OCI-LY3 (cell line): Measurements from ENCODE around the gene ATP12A.

Experiments
- H2AFZ ChIP-seq: fragments of 200-600, 300-600 bp; shearing (Covaris generic); 2 replicates; pipeline ENCODE4 v1.6.0; 2014; ENCODE audit warnings: antibody characterized with exemption, low read depth, low read length
- H3K27ac ChIP-seq: fragments of 200-600, 300-600 bp; sonication (generic); 2 replicates; pipeline ENCODE4 v1.5.1; 2014; ENCODE audit warnings: mild to moderate bottlenecking, low read length, moderate library complexity, mixed read lengths
- H3K27me3 ChIP-seq: fragments of 200-600, 300-600 bp; sonication (generic); 2 replicates; pipeline ENCODE4 v1.6.1; 2014; ENCODE audit warnings: low read depth, low read length, mixed read lengths
- H3K36me3 ChIP-seq: fragments of 200-600, 300-600 bp; sonication (generic); replicated peaks from 2 replicates; pipeline ENCODE3; 2014; ENCODE audit warnings: low read depth, low read length, mixed read lengths
- H3K4me1 ChIP-seq: fragments of 300-600, 200-600 bp; sonication (generic); 2 replicates; pipeline ENCODE4 v1.6.1; 2014; ENCODE audit warnings: low read length, mixed read lengths
- H3K4me2 ChIP-seq: fragments of 200-600, 300-600 bp; sonication (generic); 2 replicates; pipeline ENCODE4 v1.6.1; 2014; ENCODE audit warnings: low read length, mixed read lengths
- H3K4me3 ChIP-seq: fragments of 300-600, 200-600 bp; sonication (generic); 2 replicates; pipeline ENCODE4 v1.5.1; 2014; ENCODE audit warnings: antibody characterized with exemption, mild to moderate bottlenecking, low read length, moderate library complexity
- H3K79me2 ChIP-seq: fragments of 300-600, 200-600 bp; shearing (Covaris generic); 2 replicates; pipeline ENCODE4 v1.6.1; 2014; ENCODE audit warnings: mild to moderate bottlenecking, low read length, mixed read lengths
- H3K9ac ChIP-seq: fragments of 300-600, 200-600 bp; shearing (Covaris generic); 2 replicates; pipeline ENCODE4 v1.6.0; 2014; ENCODE audit warnings: mild to moderate bottlenecking, low read length, moderate library complexity
- H3K9me3 ChIP-seq: fragments of 200-600, 300-600 bp; shearing (Covaris generic); 2 replicates; pipeline ENCODE4 v1.6.1; 2014; ENCODE audit warnings: low read length, mixed read lengths; ENCODE audit not compliant: insufficient read depth
- H4K20me1 ChIP-seq: fragments of 200-600, 300-600 bp; sonication (generic); 2 replicates; pipeline ENCODE4 v1.6.1; 2016; ENCODE audit warnings: low read length, mixed read lengths; ENCODE audit not compliant: insufficient read depth
- CTCF ChIP-seq: fragments of 200-600, 300-600 bp; sonication (generic); IDR thresholded peaks from 2 replicates; pipeline ENCODE4 v1.5.1; 2014; ENCODE audit warnings: antibody characterized with exemption, low read length, low read depth
- EZH2phosphoT487 ChIP-seq: fragments of 200-600 bp; shearing (Covaris generic); IDR thresholded peaks from 2 replicates; pipeline ENCODE4 v1.6.1; 2018; ENCODE audit warnings: antibody characterized with exemption, mixed run types, low read depth

Gene ATP12A

DNA sequence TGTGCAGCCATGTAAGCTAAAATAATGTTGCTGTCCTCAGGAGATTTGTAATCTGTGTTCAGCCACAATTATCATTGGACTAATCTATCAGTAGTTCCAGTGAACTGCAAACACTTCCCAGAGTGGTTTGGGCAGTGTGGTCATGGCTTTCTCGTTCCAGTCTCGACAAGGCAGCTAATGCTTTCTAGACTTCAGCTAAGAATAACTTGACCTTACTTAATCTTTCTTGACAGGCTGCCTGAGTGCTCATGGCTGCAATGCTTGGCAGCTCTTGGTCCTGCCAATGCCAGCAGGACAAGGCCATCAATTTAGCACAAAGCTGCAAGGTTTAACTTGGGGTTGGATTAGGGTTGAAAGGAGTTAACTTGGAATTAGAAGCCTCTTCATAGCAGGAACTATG lies 32.8 kb downstream of the ATP12A start:
- Histone ChIP-seq H4K20me1 (no peaks in the 10 kb centered on the region), H3K27ac (no peak overlapping the region), H3K4me1 (peaks cover 8% of the 10 kb centered on the region; the same call in 1 of the 2 replicates), H3K4me2 (no peak overlapping the region), H3K79me2 (no peaks in the 10 kb centered on the region), H3K9ac (no peak overlapping the region), H3K27me3 (no peaks in the 10 kb centered on the region; the same call in 1 of the 2 replicates), H2AFZ (no peak overlapping the region), H3K36me3 (no peaks in the 10 kb centered on the region), H3K9me3 (no peaks in the 10 kb centered on the region), H3K4me3 (no peak overlapping the region)
- TF ChIP-seq EZH2phosphoT487 (no peak), CTCF (no peak)

GRCh38 chr13:24716011-24716410 lies 35.8 kb downstream of the ATP12A start:
- Histone ChIP-seq H3K36me3 (no peaks in the 10 kb centered on the region), H3K79me2 (no peaks in the 10 kb centered on the region), H2AFZ (no peak overlapping the region), H3K9me3 (no peaks in the 10 kb centered on the region), H4K20me1 (no peaks in the 10 kb centered on the region), H3K27ac (no peak overlapping the region), H3K4me1 (no peaks in the 10 kb centered on the region), H3K4me3 (no peak overlapping the region), H3K9ac (no peak overlapping the region), H3K4me2 (no peak overlapping the region), H3K27me3 (peaks cover 13% of the 10 kb centered on the region)
- TF ChIP-seq EZH2phosphoT487 (no peak), CTCF (no peak)

GRCh38 chr13:24716446-24716845 lies 36.2 kb downstream of the ATP12A start:
- TF ChIP-seq EZH2phosphoT487 (no peak), CTCF (no peak)
- Histone ChIP-seq H3K27me3 (peaks cover 13% of the 10 kb centered on the region), H3K4me2 (no peak overlapping the region), H3K36me3 (no peaks in the 10 kb centered on the region), H2AFZ (no peak overlapping the region), H3K79me2 (no peaks in the 10 kb centered on the region), H3K27ac (no peak overlapping the region), H4K20me1 (no peaks in the 10 kb centered on the region), H3K9me3 (no peaks in the 10 kb centered on the region), H3K4me3 (no peak overlapping the region), H3K9ac (no peak overlapping the region), H3K4me1 (no peaks in the 10 kb centered on the region)

GRCh38 chr13:24717217-24717616 lies 37.0 kb downstream of the ATP12A start:
- no peak overlapping the region for H3K4me3 ChIP-seq
- no peak overlapping the region for H3K4me2 ChIP-seq
- no peak overlapping the region for H3K9ac ChIP-seq
- no peak overlapping the region for H2AFZ ChIP-seq
- no peaks in the 10 kb centered on the region for H3K9me3 ChIP-seq
- H3K36me3 ChIP-seq, result no peaks in the 10 kb centered on the region
- peaks cover 13% of the 10 kb centered on the region for H3K27me3 ChIP-seq
- no peaks in the 10 kb centered on the region for H3K4me1 ChIP-seq
- no peaks in the 10 kb centered on the region for H4K20me1 ChIP-seq
- no peak overlapping the region for H3K27ac ChIP-seq
- no peaks in the 10 kb centered on the region for H3K79me2 ChIP-seq
- TF ChIP-seq CTCF, result no peak
